HG02938 (cell line): ENCODE data around the gene FOXP1.

Source experiments
- ATAC-seq: cut with Tn5 transposase; IDR thresholded peaks from one replicate; pipeline ENCODE4 v1.9.1; 2021; ENCODE audit warnings: mild to moderate bottlenecking, moderate library complexity; ENCODE audit not compliant: unreplicated experiment

Gene FOXP1

DNA sequence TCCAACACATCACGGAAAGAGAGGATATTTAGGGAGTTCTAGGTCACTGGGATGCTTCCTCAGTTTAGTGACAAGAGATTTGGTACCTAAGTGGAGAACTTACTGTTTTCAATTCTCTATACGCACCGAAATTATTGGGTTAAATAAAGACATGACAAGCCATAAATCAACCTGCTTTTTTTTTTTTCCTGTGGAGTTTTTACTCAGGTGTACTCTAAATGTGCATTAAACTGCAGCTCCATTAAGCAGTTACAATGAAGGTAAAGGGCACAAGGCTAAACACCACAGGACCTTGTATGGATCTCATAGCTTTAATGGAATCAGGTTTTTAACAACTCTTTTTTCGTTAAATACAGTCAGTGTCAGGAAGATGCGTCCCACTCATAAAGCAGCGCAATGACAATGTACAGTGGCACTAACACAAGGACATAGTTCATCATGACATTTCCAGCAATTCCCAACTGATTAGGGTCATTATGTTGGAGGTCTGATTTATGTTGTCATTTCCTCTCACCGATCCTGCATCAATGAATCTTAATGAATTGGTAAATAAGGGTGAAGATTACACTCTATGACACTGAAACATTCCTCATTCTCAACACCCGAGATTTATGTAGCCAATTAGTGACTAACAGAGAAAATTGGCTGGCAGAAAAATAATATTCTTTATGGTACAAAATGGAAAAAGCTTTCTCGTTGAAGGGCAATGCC lies 355.2 kb downstream of the FOXP1 start:
- ATAC-seq, result no peak

DNA sequence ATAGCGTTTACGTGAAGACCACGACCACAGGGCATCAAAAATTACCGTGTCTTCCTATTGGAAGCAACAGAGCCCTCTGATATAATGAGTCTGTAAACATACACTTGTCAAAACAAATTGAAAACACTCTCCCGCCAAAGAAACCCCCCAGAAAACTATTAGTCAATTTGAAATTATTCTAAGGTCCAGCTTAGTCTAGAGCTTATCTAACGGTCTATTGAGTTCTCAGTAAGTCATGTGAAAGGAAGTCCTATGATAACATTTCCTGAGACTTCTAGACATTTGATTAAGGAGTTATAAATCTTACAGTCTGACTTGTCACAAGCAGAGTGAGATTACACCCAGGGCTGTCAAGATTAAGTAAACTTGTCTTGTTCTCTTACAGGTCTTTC lies 356.3 kb downstream of the FOXP1 start:
- peak; percentile 17 for ATAC-seq

DNA sequence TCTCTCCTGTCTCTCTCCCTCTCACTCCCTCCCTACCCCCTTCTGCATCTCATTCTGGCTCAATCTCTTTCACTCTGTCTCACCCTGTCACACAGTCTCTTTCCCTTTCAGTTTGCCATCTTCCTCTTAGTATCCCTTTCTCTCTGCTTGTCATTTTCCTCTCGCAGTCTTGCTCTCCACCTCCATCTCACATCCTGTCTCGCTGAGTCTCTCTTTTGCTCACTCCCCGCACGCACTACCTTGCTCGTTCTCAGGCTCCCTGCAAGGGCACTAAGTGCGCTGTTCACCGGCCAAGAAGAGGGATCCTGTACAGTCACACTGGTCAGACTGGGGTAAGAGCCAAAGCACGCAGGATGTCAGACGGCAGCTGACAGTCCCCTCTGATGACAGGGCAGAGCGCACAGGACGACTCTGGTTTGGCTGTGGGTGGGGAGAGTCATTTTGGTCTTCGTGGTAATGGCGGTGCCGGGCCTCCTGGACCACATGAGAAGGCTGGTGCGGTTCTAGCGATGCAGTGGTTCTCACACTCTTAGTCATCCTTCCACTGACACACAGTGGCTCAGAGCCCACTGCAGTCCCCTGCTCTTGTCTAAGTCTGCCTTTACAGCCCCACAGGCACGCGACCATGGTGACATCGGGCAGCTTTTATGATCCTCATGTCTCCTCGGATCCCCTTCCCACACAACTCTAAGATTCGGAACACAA lies 356.8 kb downstream of the FOXP1 start:
- peak; percentile 83 for ATAC-seq

DNA sequence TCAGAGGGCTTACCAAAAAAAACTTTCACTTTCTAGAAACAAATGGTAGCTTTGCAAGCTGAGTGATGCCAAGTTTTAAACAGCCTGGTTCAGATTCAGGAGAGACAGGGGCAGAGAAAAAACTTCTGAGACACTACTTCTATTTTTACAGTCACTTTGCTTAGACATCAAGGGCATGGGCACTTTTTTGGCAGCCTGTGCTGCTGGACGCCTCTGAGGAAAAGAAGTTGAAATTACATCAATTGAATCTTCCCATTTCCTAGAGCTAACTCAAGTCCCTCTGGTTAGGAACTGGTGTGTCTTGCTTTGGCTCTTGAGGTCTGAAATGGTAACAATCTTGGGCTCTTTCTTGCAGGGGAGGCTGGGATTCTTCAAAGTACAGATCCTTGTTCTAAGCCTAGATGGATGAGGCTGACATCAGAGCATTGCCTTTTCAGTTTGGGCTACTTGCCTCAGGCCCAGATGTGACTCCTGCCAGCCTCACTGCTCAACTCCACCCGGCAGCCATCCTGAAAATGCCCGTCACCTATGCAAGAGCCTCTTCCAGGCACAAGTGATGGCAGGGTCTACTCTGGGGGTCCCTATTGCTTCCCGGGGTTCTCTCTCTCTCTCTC lies 357.5 kb downstream of the FOXP1 start:
- ATAC-seq, result peak; percentile 2

DNA sequence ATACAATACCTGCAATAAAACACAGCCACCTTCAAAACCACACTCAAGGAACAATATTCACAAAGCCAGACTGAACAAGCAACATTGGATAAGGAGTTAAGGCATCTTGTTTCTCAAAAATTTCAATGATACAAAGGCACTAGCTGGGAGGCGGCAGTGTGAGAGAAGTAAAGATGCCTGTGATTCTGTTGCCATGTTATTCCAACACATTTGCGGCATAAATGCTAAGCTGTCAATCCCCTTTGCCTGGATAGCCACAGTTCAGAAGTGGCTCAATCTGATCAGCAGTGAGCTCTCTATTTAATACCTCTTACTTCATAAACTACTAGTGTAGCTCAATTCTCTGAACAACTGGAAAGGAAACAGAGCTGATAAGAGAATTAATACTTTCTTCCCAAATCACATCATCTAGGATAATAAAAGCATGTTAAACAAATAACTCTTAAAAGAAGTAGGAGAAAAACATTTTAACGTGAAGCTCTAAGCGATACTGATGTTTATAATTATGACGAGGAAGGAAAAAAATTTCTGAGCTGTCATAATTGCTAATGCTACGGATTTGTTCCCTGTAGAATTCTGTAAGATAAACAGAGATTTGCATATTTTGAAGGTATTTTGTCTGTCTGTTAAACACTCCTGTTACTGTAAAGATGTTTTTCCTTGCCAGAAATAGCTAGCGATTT lies 358.4 kb downstream of the FOXP1 start:
- no peak for ATAC-seq

DNA sequence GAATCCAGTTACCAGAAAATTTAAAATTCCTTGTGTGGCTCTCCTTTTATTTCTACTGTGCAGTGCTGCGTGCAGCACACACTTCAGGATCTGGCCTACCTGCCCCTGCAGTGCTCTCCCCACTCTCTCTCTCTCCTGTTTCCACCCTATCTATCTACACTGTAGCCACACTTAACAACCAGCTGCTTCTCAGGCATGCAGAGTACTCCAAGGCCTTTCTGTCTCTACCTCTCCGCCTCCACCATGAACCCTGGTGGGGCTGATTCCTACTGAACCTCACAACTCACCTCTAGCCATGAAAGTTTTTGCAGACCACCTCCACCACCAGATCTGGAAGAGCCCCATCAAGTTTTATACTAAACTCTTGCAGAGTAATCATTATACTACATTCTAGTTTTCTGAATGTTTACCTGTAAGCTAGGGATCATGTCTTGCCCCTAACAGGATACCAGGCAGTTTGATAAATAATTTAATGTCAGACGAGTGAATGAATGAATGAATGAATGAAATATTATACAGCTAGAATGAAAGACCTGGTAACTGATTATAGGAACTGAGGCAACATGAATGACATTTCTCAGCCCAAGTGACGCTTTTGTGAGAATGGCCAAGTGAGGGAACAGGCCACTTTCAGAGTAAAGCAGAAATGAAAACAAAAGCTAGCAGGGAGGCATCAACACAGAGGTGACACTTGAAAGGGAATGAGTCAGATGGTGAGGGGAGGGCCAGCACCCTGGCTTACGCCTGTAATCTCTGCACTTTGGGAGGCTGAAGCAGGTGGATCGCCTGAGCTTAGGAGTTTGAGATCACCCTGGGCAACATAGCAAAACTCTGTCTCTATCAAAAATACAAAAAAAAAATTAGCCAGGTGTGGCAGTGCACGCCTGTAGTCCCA lies 363.5 kb downstream of the FOXP1 start:
- peak; percentile 98 for ATAC-seq

DNA sequence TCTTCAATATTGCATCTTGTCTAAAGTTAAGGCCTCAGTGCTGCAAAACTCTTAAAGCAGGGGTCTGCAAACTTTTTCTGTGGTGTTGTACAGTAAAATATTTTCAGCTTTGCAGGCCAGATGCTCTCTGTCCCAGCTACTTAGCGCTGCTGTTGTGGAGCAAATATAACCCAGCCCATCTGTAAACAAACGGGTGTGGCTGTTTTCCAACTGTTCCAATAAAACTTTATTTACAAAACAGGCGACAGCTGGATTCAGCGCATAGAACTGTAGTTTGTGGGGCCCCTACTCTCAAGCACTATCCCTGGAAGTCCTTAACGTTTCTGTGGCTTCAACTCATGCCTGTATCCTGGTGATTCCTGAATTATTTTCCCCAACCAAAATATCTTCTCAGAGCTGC lies 365.0 kb downstream of the FOXP1 start:
- ATAC-seq, result no peak

DNA sequence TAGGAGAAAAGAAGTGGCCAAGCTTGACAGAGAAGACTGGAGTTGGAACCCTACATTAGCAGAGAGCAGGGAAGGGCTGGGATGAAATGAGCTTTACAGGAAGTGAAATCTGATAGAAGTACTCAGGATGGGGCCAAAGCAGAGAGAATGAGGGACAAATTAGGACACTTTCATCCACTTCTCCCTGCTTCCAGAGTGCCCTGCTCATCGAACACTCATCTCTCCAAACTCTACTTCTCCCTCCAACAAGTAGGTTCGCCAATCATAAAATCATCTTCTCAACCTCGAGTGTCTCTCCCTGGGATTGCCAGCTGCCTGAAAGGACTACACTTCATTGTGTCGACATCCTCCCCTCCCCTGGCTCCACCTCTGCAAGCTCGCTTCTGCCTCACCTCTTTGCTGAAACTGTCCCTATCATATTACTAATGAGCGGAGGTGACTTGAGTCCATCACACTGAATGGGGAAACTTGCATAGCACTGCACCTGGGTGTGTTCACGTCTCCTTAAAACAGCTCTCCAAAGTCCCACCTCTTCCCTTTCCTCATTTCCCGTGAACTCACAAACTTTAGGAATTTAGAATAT lies 365.8 kb downstream of the FOXP1 start:
- no peak for ATAC-seq

DNA sequence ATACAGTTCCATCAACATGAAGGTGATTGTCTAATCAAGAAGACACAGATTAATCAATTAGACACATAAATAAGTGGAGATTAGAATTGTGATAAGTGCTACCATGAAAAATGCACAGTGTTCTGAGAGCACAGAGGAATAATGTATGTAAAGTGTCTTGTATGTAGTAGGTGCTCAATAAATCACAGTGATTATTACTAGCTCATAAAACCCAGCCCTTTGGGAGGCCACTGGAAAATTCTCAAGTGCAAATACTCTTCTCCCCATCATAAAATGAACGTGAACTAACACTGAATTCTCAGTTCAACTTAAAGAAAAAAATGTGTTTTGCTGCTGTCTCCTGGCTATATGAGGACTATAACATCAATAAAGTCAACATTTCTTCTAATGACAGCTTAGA lies 368.2 kb downstream of the FOXP1 start:
- ATAC-seq, result no peak

DNA sequence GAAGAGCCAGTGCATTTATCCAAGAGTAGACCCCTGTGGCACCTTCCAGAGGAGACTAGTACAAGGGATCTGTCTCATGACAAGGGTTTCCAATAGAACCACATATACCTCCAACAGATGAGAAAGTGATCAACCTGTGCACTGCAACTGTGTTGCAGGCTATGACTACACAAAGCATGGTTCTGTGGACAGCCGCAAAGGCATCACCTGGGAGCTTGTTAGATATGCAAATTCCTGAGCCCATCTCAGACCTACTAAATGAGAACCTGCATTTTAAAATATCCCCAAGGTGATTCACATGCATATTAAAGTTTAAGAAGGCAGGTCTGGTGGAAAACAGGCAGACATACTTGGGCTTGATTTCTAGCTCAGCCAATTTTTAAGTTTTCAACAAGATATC lies 368.7 kb downstream of the FOXP1 start:
- no peak for ATAC-seq

DNA sequence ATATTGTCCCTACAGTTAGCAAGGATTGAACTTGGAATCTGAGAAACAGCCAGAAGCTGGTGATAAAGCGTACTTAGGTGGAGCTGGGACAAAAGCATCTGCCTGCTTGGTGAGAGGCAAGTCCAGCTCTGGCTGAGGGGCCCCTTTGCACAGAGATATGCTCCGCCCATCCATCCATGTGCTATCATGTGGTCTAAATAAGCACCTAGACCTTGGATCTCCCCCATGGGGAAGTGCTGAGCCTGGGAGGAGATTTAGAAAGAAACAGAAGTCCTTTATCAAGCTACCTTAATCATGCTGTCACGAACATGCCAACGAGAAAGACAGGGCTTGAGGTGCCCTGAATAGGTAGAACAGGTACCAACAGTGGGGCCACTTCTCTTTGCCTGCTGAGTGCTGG lies 369.5 kb downstream of the FOXP1 start:
- ATAC-seq, result no peak

DNA sequence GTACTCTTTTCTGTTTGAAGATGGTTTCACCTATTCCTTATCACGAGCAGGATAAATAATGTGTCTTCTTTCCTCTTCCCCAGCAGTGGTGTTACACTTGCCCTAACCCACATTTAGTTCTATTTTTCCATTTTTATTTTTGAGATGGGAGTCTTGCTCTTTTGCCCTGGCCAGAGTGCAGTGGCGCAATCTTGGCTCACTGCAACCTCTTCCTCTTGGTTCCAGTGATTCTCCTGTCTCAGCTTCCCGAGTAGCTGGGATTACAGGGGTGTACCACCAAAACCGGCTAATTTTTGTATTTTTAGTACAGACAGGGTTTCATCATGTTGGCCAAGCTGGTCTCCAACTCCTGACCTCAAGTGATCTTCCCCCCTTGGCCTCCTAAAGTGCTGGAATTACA lies 372.4 kb downstream of the FOXP1 start:
- ATAC-seq, result no peak

DNA sequence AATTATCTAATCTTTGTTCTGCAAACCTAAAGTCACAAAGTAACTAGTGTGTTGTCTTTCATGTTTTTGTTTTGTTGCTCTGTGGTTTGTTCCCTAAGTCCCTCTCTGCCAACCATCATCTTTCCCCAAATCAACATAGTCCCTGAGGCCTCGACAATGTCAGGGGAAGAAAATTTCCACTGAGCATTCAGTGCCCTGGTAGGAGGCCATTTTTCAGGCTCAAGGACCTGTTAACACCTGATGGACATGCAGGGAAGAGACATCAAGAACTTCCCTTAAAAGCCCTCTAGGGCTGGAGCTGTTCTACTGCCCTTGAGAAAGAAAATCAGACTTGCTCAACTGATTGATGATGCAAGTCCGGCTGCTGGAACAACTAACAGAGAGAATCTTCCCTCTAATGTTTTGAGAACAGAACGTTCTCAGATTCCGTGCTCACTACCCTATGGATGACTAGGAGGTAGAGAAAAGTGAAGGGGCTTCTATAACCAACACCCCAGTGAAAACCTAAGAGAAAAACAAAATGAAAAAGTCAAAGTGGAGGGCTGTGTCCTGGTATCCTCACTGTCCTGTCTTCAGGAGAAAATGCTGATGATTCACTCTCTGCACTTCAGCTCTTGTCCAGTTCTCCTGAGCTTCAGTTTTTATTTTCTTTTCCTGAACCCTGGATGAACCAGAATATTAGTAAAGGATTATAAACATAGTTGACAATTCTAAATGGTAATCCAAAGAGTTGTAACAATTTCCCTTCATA lies 373.1 kb downstream of the FOXP1 start:
- no peak for ATAC-seq

DNA sequence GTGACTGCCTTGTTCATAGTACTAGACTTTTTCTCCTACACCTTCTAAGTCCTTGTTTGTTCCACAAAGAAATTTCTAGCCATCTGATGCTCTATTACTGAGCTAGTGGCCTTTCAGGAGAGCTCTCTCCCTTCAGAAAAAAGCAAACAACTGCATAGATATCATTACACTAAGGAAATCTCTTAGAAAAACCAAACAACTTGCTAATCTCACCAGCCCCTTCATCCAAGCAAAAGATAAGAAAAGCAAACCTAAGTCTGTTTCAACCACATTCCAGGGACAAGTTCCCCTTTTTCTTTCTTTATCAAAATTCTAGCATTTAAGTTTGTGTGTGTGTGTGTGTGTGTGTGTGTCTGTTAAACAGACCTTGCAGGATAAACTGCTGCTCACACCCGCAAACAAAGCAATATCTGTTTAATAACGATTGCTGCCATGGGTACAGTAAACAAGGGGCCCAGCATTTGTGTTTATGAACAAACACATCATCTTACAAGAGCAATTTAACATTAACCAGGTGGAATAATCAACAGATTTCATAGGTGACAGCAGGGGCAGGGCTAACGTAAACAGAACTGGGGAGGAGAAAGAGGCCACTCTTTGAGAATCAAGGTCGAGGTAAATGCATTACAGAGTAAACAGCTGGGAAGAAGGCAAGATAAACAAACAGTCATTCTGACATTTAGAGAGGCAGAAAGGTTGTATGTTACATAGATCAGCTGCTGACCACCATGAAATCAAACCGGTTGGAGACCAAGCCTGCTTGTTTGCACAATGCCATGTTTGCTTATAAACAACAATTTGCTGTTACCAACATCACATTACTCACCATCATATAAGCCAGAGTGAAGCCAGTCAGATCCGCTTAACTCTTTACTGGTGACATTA lies 375.1 kb downstream of the FOXP1 start:
- ATAC-seq, result no peak

DNA sequence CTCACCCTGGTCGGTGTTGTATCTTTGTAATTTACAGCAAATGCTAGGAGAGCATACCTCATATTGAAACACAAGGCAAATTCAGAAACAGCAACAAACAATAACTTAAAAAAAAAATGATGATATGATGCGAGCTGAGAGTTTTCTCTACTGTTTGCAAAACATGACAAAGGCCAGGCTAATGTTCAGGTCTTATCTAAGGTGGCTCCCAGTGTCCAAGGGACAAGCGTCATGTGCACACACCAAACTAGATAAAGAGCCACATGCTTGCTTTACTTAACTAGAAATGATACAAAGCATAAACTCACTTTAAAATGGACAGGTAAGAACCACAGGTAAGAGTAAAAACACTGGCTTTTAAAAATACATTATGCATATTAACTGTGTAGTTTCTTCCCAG lies 375.9 kb downstream of the FOXP1 start:
- ATAC-seq, result no peak

DNA sequence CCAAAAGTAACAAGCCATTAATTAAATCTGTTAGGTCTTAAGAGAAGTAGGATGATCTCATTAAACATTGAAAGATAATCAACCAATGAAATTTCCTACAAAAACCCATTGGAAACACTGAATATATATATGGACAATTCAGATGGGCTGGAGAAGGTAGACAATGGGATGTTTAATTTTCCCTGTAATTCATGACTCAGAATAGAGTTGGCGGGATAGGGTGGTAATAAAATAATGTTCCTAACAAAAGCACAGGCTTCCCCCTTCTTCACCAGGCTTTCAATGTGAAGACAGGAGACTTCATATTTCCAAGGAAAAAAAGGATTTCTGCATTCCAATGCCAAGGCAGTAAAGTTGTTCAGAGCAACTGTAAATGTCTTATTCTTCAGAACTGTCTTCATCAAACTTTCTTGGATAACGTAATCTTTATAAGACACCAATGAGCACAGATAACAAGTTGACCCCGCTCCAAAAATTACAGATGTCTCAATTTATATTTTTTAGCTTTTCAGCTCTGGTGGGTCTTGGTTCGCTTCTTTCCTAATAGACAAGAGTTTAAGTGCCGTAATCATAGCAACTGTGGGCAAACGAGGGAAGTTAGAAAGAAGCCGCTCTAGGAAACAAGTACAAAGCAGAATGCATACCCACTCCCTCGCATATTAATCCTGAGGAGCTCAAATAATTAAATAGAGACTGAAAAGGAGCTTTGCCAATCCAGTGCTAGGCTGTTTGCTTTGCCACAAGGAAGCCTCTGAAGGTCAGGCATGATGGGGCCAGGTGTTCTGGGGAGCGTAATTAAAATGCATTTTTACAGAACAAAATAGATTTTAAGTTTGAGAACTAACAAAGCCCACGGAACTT lies 377.0 kb downstream of the FOXP1 start:
- no peak for ATAC-seq

DNA sequence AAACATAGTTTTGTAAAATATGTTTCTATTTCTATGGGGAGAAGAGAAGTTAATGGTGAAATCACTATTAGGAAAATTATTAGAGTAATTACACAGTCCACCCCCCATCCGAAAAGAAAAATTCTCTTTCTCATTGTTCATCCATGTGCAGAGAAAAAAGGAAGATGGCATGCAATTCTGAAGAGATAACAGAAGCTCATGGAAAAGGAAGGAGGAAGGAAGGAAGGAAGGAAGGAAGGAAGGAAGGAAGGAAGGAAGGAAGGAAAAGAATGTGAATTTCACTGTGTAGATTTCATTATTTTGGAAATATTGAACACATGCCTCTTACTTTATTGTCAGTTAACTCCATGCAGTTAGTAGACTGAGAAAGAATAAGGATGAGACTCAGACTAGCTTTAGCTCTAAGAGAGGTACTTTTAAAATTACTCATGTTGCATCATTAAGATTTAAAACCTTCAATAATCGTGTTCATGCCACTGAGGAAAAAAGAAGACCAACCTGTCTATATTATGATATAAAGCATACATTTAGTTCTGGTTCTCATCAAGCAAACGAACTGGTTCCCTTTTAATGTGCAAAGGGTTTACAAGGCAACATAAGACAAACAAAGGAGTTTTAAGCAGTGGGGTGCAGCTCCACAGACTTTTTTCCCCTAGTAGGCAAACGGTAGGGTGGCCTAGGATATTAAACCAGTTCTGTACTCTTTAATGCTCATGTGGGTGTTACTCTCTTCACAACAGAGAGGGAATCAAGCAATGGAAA lies 379.6 kb downstream of the FOXP1 start:
- no peak for ATAC-seq
